ENCODE data around the gene NRIP1.

GRCh38 chr21:15000081-15000480, 64.7 kb downstream of the NRIP1 start:
- TF ChIP-seq YBX1 (IDR thresholded peaks at IDR 0.05) (no peak), EZH2 (IDR thresholded peaks at IDR 0.05; ENCODE audit: borderline replicate concordance, control insufficient read depth, low read depth, low read length) (no peak), CTCF (IDR thresholded peaks at IDR 0.05 in 2 of 3, conservative IDR thresholded peaks at IDR 0.05 in 1 of 3; ENCODE audit: control insufficient read depth in 2 of 3, extremely low read depth in 1 of 3, insufficient read depth in 1 of 3, low read depth in 3 of 3, low read length in 3 of 3) (no peak), TARDBP (IDR thresholded peaks at IDR 0.05; ENCODE audit: borderline replicate concordance) (no peak)

All from GM12878 (cell line).